Trophoblast cell (in vitro differentiated cells and primary cell): Measurements from ENCODE around the gene THRA.

Experiments
- DNase-seq, 2 donors: peaks; one replicate each; pipeline ENCODE4 v3.0.0-alpha.2; 2016
- H2AFZ ChIP-seq: 2 replicates; pipeline ENCODE4 v1.6.1; 2013; ENCODE audit warnings: low read length, moderate library complexity, mild to moderate bottlenecking; ENCODE audit not compliant: insufficient read depth, poor library complexity
- H2AK5ac ChIP-seq: 2 replicates; pipeline ENCODE4 v1.6.1; 2013; ENCODE audit warnings: mild to moderate bottlenecking, low read length
- H2BK120ac ChIP-seq: 2 replicates; pipeline ENCODE4 v1.6.1; 2013; ENCODE audit warnings: low read length, mild to moderate bottlenecking, moderate library complexity; ENCODE audit not compliant: insufficient read depth, poor library complexity
- H2BK12ac ChIP-seq: 2 replicates; pipeline ENCODE4 v1.6.1; 2013; ENCODE audit warnings: mild to moderate bottlenecking, low read length, moderate library complexity
- H2BK5ac ChIP-seq: 2 replicates; pipeline ENCODE4 v1.6.1; 2013; ENCODE audit warnings: low read length, low read depth, moderate library complexity, mild to moderate bottlenecking; ENCODE audit not compliant: poor library complexity
- H3K14ac ChIP-seq: 2 replicates; pipeline ENCODE4 v1.6.1; 2013; ENCODE audit warnings: mild to moderate bottlenecking, low read length
- H3K18ac ChIP-seq: 2 replicates; pipeline ENCODE4 v1.6.1; 2013; ENCODE audit warnings: mild to moderate bottlenecking, low read length
- H3K23ac ChIP-seq: 2 replicates; pipeline ENCODE4 v1.6.1; 2013; ENCODE audit warnings: low read length
- H3K27ac ChIP-seq: 2 replicates; pipeline ENCODE4 v1.5.1; 2013; ENCODE audit warnings: low read depth, mild to moderate bottlenecking, inconsistent platforms, low read length, moderate library complexity
- H3K27me3 ChIP-seq: 2 replicates; pipeline ENCODE4 v1.6.1; 2013; ENCODE audit warnings: inconsistent platforms, mild to moderate bottlenecking, low read length, moderate library complexity; ENCODE audit not compliant: insufficient read depth
- H3K36me3 ChIP-seq, 2 experiments: 1 replicate in 1 of 2; 2 replicates in 1 of 2; pipeline ENCODE4 v1.6.1; 2013; ENCODE audit warnings: low read length in 2 of 2, mild to moderate bottlenecking in 2 of 2, moderate library complexity in 1 of 2; ENCODE audit not compliant: insufficient read depth in 2 of 2, control insufficient read depth in 1 of 2
- H3K4ac ChIP-seq: 2 replicates; pipeline ENCODE4 v1.6.1; 2013; ENCODE audit warnings: low read depth, mild to moderate bottlenecking, low read length, moderate library complexity
- H3K4me1 ChIP-seq, 2 experiments: 1 replicate in 1 of 2; 2 replicates in 1 of 2; pipeline ENCODE4 v1.6.1; 2013; ENCODE audit warnings: low read length in 2 of 2, mild to moderate bottlenecking in 2 of 2, moderate library complexity in 1 of 2; ENCODE audit not compliant: insufficient read depth in 2 of 2, control insufficient read depth in 1 of 2
- H3K4me2 ChIP-seq: 2 replicates; pipeline ENCODE4 v1.6.1; 2013; ENCODE audit warnings: inconsistent platforms, mild to moderate bottlenecking, low read length, moderate library complexity
- H3K4me3 ChIP-seq: 2 replicates; pipeline ENCODE4 v1.5.1; 2013; ENCODE audit warnings: mild to moderate bottlenecking, low read depth, low read length, inconsistent platforms
- H3K79me1 ChIP-seq: one replicate; pipeline ENCODE4 v1.6.1; 2013; ENCODE audit warnings: low read length
- H3K79me2 ChIP-seq: 2 replicates; pipeline ENCODE4 v1.6.1; 2013; ENCODE audit warnings: low read length, mild to moderate bottlenecking; ENCODE audit not compliant: control insufficient read depth, insufficient read depth, poor library complexity
- H3K9ac ChIP-seq: 2 replicates; pipeline ENCODE4 v1.6.1; 2013; ENCODE audit warnings: mild to moderate bottlenecking, low read length
- H3K9me3 ChIP-seq: 2 replicates; pipeline ENCODE4 v1.6.1; 2013; ENCODE audit warnings: low read depth, mild to moderate bottlenecking, control low read depth, inconsistent platforms, low read length; ENCODE audit not compliant: insufficient read depth
- H4K12ac ChIP-seq: 2 replicates; pipeline ENCODE4 v1.6.1; 2013; ENCODE audit warnings: low read depth, mild to moderate bottlenecking, low read length, moderate library complexity
- H4K8ac ChIP-seq: 2 replicates; pipeline ENCODE4 v1.6.1; 2013; ENCODE audit warnings: low read depth, mild to moderate bottlenecking, low read length, moderate library complexity
- H4K91ac ChIP-seq: one replicate; pipeline ENCODE4 v1.6.1; 2013; ENCODE audit warnings: low read depth, mild to moderate bottlenecking, low read length, moderate library complexity
- WGBS: extraction: QIAGEN DNeasy Blood & Tissue Kit; methylation state at CpG from one replicate; pipeline ENCODE4 v1.1.7; 2013; ENCODE audit warnings: missing lambda C conversion rate; ENCODE audit not compliant: insufficient read length, insufficient coverage; ENCODE audit errors: extremely low coverage; 5-methylcytosine and 5-hydroxymethylcytosine counted together

THRA gene

GRCh38 chr17:40068917-40069750, 6.4 kb downstream of the THRA start:
- Histone ChIP-seq H3K4me1 (peaks cover 2 to 16% of the 10 kb centered on the region in 2 experiments), H4K8ac (no peak overlapping the region), H3K14ac (no peak overlapping the region), H3K36me3 (no peaks in the 10 kb centered on the region), H3K4ac (no peak overlapping the region), H3K27ac (no peak overlapping the region), H3K79me2 (no peaks in the 10 kb centered on the region), H2AK5ac (no peak overlapping the region), H3K79me1 (no peaks in the 10 kb centered on the region), H2BK5ac (no peak overlapping the region), H3K9me3 (no peaks in the 10 kb centered on the region), H2BK12ac (no peak overlapping the region), H3K9ac (no peak overlapping the region), H3K23ac (no peak overlapping the region), H4K91ac (no peak overlapping the region), H3K27me3 (no peaks in the 10 kb centered on the region), H3K4me2 (no peak overlapping the region), H3K4me3 (peak overlapping the region; percentile 1), H2AFZ (peak overlapping the region; percentile 37), H3K18ac (no peak overlapping the region), H2BK120ac (no peak overlapping the region), H4K12ac (no peak overlapping the region)
- WGBS, result no CpG with 5 or more reads among the region's 14 CpGs
- peak in 1 of 2 donors; percentile 50 for DNase-seq

- H2BK12ac ChIP-seq, result no peak overlapping the region
- no peak overlapping the region for H2AK5ac ChIP-seq
- no peak overlapping the region for H3K4me3 ChIP-seq
- H3K79me2 ChIP-seq, result no peaks in the 10 kb centered on the region
- no peak overlapping the region for H2AFZ ChIP-seq
- peaks cover 2 to 14% of the 10 kb centered on the region in 2 experiments for H3K4me1 ChIP-seq
- H3K23ac ChIP-seq, result no peak overlapping the region
- no peak overlapping the region for H3K4me2 ChIP-seq
- DNase-seq, result no peak
- peaks cover 0 to 2% of the 10 kb centered on the region in 2 experiments for H3K36me3 ChIP-seq
- H3K14ac ChIP-seq, result no peak overlapping the region
- no CpG with 5 or more reads among the region's 14 CpGs for WGBS
- H3K9ac ChIP-seq, result no peak overlapping the region
- no peak overlapping the region for H3K4ac ChIP-seq
- H4K12ac ChIP-seq, result no peak overlapping the region
- H4K91ac ChIP-seq, result no peak overlapping the region
- H2BK5ac ChIP-seq, result no peak overlapping the region
- no peak overlapping the region for H3K18ac ChIP-seq
- no peaks in the 10 kb centered on the region for H3K27me3 ChIP-seq
- no peaks in the 10 kb centered on the region for H3K9me3 ChIP-seq
- no peaks in the 10 kb centered on the region for H3K79me1 ChIP-seq
- no peak overlapping the region for H3K27ac ChIP-seq
- no peak overlapping the region for H2BK120ac ChIP-seq
- H4K8ac ChIP-seq, result no peak overlapping the region
Observed at GRCh38 chr17:40069751-40070708, 7.3 kb downstream of the THRA start.

- H3K14ac ChIP-seq, result no peak overlapping the region
- H3K27ac ChIP-seq, result no peak overlapping the region
- no peak overlapping the region for H2AK5ac ChIP-seq
- H4K91ac ChIP-seq, result no peak overlapping the region
- H3K9me3 ChIP-seq, result no peaks in the 10 kb centered on the region
- H3K27me3 ChIP-seq, result no peaks in the 10 kb centered on the region
- no peak overlapping the region for H4K12ac ChIP-seq
- no peak for DNase-seq
- peaks cover 0 to 2% of the 10 kb centered on the region in 2 experiments for H3K36me3 ChIP-seq
- H3K4ac ChIP-seq, result no peak overlapping the region
- no peak overlapping the region for H3K23ac ChIP-seq
- H2BK5ac ChIP-seq, result no peak overlapping the region
- no peak overlapping the region for H2BK12ac ChIP-seq
- no CpG with 5 or more reads among the region's 8 CpGs for WGBS
- no peak overlapping the region for H4K8ac ChIP-seq
- H3K79me1 ChIP-seq, result no peaks in the 10 kb centered on the region
- H2AFZ ChIP-seq, result no peak overlapping the region
- no peak overlapping the region for H2BK120ac ChIP-seq
- no peaks in the 10 kb centered on the region for H3K79me2 ChIP-seq
- H3K4me2 ChIP-seq, result no peak overlapping the region
- H3K4me1 ChIP-seq, result peaks cover 5 to 13% of the 10 kb centered on the region in 2 experiments
- H3K9ac ChIP-seq, result no peak overlapping the region
- no peak overlapping the region for H3K18ac ChIP-seq
- no peak overlapping the region for H3K4me3 ChIP-seq
Observed at GRCh38 chr17:40070709-40071312, 8.0 kb downstream of the THRA start.

GRCh38 chr17:40071313-40072039, 8.7 kb downstream of the THRA start:
- Histone ChIP-seq H2BK12ac (no peak overlapping the region), H3K4ac (no peak overlapping the region), H3K4me3 (no peak overlapping the region), H3K4me2 (no peak overlapping the region), H3K18ac (no peak overlapping the region), H3K9ac (no peak overlapping the region), H3K79me2 (no peaks in the 10 kb centered on the region), H2AFZ (no peak overlapping the region), H3K9me3 (no peaks in the 10 kb centered on the region), H4K91ac (no peak overlapping the region), H3K36me3 (peaks cover 0 to 2% of the 10 kb centered on the region in 2 experiments), H3K27ac (no peak overlapping the region), H3K79me1 (no peaks in the 10 kb centered on the region), H3K4me1 (peaks cover 5 to 13% of the 10 kb centered on the region in 2 experiments), H4K8ac (no peak overlapping the region), H3K14ac (no peak overlapping the region), H3K23ac (no peak overlapping the region), H3K27me3 (no peaks in the 10 kb centered on the region), H2BK5ac (no peak overlapping the region), H2AK5ac (no peak overlapping the region), H2BK120ac (no peak overlapping the region), H4K12ac (no peak overlapping the region)
- WGBS, result no CpG with 5 or more reads among the region's 16 CpGs
- DNase-seq, result peak in 1 of 2 donors; percentile 21
